Limb (tissue), 2 donors: Measurements from ENCODE around the gene C21orf58.

Experiments used
- DNase-seq, 2 donors: peaks; one replicate each; pipeline ENCODE4 v3.0.0-alpha.2; 2016; ENCODE audit errors: extremely low spot score in 2 of 2

The C21orf58 gene

DNA sequence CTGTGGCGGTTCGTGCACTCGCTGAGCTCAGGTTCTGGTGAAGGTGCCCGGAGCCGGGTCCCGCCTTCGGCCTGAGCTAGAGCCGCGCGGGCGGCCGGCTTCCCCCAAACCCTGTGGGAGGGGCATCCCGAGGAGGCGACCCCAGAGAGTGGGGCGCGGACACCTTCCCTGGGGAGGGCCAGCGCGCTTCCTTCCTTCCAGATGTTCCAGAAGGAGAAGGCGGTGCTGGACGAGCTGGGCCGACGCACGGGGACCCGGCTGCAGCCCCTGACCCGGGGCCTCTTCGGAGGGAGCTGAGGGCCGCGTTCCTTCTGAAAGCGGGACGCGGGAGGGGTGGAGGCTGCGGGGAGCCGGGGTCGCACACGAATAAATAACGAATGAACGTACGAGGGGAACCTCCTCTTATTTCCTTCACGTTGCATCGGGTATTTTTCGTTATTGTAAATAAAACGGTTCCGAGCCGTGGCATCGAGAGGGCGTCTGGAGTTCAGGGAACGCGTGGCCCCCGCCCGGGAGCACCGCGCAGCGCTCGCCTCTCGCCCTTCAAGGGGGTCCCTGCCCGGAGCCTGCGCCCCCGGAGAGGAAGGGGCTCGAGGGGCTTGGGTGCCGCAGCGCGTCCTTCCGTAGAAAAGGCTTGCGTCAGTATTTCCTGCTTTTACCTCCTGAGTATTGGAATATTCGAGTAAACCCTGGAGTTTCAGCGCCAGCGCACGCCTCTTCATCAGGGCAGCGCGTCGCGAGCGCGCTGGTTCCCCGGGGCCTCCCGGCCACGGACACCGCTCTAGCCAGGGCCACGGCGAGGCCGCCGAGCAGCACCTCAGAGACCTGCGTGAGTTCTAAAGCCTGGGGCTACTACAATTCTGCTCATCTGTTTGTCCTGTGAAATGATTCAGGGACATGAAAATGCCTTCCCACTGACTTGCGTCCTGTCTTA lies 26.1 kb downstream of the C21orf58 start:
- peak in 1 of 2 donors; percentile 61 for DNase-seq

DNA sequence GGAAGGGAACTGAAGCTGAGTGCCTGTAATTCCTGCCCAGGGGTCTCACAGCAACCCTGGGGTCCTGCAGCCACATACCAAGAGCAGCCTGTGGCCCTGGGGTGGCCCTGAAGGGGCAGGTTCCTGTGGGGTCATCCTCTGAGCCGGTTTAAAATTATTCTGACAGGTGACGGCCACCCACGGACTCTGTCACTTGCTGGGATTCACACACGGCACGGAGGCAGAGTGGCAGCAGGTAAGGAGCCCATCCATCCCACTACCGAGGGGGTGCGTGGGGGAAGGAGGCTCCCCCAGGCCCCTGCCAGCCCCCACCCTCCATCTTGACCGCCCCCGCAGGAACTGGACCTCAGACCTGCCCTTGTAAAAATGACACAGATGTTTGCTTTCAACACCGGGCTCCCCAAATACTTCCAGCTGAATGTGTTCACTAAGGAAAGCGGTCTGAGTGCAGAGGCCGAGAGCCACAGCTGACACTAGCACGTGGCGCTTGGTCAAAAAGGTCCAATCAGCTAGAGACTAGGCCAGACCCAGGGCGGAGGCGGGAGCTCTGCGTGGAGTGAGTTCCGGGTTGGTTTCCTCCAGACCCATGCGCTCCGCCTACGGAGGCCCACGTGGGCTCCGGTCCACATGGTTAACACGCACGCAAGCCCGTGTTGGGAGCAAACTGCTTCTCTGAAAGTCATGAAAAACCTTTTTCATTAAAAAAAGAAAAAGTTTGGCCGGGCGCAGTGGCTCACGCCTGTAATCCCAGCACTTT lies 27.5 kb downstream of the C21orf58 start:
- peak; percentile 51 to 66 for DNase-seq

GRCh38 chr21:46295177-46295770 lies 28.4 kb downstream of the C21orf58 start:
- DNase-seq = no peak

GRCh38 chr21:46294647-46295176 lies 29.0 kb downstream of the C21orf58 start:
- DNase-seq = no peak

- DNase-seq = no peak
Observed at GRCh38 chr21:46291561-46291960, 32.1 kb downstream of the C21orf58 start.

- DNase-seq = no peak
Observed at GRCh38 chr21:46289655-46290179, 34.0 kb downstream of the C21orf58 start.

- DNase-seq = no peak
Observed at GRCh38 chr21:46287541-46287940, 36.1 kb downstream of the C21orf58 start.

GRCh38 chr21:46286648-46287002 lies 37.0 kb downstream of the C21orf58 start:
- DNase-seq = no peak

- DNase-seq = peak; percentile 86 to 94
Observed at GRCh38 chr21:46285761-46286647, 37.7 kb downstream of the C21orf58 start, which contains the start of gene YBEY. Gene YBEY (plus strand): TSS chr21:46286342. CDS start chr21:46286914, 572 bp downstream.

GRCh38 chr21:46285206-46285661 lies 38.4 kb downstream of the C21orf58 start, which contains the start of gene MCM3AP:
Gene MCM3AP (minus strand): TSS chr21:46285611. CDS start chr21:46285286, 325 bp downstream.
- no peak for DNase-seq

- DNase-seq = no peak
Observed at GRCh38 chr21:46284733-46285132, 38.9 kb downstream of the C21orf58 start.

- DNase-seq = no peak
Observed at GRCh38 chr21:46284077-46284644, 39.5 kb downstream of the C21orf58 start.

DNA sequence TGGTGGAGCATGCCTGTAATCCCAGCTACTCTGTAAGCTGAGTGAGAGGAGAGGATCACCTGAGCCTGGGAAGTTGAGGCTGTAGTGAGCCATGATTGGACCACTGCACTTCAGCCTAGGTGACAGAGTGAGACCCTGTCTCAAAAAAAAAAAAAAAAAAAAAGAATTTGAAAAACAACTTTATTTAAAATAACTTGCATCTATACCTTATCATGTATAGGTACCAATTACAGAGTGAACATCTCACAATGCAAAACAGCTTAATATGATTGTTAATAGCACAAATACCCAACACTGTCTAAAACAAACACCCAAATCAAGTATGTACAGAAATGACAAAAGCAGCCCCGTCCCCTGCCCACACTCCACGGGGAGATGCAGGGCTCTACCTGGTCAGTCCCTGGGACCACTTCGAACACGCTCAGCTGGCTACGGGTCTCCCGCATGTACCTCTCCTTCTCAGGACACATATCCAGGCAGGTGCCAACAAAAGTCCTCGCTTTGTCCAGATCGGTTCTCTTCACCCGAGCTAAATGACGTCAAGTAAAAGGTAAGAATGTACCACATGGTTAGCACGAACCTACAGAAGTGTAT lies 48.8 kb downstream of the C21orf58 start:
- DNase-seq = no peak

GRCh38 chr21:46273341-46273740 lies 50.3 kb downstream of the C21orf58 start:
- no peak for DNase-seq

DNA sequence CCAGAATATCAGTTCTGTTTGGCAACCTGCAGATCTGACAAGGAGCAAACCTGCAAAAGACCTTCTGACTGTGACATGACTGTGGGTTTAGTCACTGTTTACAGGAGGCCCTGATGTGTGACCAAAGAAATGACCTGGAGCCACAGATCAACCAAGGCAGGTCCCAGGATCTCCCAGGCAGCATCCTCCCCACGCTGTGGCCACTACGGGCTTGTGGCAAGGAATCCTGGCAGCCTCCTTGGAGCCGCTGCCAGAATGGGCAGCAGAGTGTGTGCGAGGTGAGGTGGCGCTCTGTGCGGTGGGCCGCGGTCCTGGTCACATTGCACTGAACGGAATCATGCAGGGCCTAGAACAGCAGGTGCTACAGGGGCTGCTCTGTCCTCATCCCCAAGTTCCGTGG lies 54.2 kb downstream of the C21orf58 start:
- no peak for DNase-seq

GRCh38 chr21:46268371-46268770 lies 55.3 kb downstream of the C21orf58 start:
- DNase-seq = no peak

DNA sequence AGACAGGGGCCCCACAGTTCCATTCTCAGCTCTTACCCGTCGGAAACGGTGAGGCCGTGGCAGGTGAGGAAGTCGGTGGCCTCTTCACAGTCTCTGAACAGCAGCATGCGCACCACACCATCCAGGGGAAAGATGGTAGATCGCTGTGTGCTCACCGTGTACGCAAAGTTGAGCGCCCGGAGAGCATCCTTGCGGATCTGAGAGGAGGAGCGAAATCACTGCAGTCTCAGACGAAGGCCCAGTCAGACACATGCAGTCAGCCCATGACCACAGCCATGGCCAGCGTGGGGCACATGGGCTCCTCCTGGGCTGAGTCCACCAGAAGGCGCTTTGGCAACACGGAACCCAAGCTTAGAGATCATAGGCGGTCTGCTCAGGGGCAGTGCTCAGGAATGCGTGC lies 56.7 kb downstream of the C21orf58 start:
- DNase-seq = no peak

DNA sequence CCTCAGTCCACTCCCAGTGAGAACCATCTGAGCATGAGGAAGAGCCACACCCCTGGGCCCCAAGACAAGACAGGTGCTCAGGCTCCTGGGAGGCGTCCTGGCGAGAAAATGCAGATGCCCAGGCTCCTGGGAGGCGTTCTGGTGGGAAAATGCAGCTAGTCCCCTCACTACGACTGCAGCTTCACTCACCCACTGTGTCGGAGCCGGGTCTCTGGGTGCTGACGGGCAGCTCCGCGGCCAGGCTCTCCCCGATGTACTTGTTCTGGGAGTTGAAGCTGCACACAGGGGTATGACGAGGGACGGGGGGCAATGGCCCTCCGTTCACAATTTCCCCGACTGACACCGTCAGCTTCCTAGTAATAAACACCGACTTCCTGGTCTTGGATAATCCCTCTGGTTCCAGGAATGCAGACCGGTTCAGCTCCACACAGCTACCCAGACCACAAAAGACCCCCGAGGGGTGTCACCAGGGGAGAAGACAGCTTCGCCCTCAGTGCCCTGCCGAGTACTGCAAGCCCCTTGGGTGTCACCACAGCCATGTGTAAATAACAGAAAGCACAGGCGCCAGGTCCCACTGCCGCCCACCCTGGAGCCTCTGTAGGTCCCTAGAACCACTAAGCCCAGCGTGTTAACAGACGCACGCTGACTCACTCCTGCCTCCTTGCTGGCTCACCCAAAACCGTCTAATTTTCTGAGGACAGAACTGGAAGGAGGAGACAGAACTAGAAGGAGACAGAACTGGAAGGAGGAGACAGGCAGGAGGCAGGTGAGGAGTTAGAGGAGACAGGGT lies 57.7 kb downstream of the C21orf58 start:
- DNase-seq = no peak

DNA sequence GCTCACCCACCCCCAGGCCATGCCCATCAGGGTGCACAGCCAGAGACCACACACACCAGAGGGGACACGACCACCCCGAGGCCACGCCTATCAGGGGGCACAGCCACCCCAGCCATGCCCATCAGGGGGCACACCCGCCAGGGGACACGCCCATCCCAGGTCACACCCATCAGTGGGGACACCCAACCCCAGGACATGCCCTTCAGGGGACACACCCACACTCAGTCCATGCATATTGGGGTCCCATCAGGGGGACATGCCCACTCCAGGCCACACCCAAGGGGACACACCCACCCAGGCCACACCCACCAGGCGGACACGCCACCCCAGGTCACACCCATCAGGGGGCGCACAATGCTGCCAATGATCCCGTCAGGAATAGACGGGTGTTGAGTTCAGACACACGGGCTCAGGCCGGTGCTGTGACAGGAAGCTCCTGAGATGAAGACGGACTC lies 59.0 kb downstream of the C21orf58 start:
- no peak for DNase-seq
